Glutamatergic neuron (in vitro differentiated cells): ENCODE measurements around the gene CEACAM3. TPM values are rescaled to one million over a fixed set of nuclear protein-coding genes. Genes with fewer than 3 reads are reported as not detected.

ENCODE experiments used
- DNase-seq: peaks from one replicate; pipeline ENCODE4 v3.0.0; 2022
- H3K27ac Mint-ChIP-seq: one replicate; pipeline ENCODE4 v1.8.0; 2020; ENCODE audit warnings: mild to moderate bottlenecking, mixed read lengths, inconsistent platforms; ENCODE audit not compliant: unreplicated experiment
- H3K27me3 Mint-ChIP-seq: one replicate; pipeline ENCODE4 v1.8.0; 2020; ENCODE audit warnings: mild to moderate bottlenecking, moderate library complexity, mixed read lengths, inconsistent platforms; ENCODE audit not compliant: unreplicated experiment
- H3K36me3 Mint-ChIP-seq: one replicate; pipeline ENCODE4 v1.8.0; 2020; ENCODE audit warnings: mild to moderate bottlenecking, mixed read lengths, inconsistent platforms; ENCODE audit not compliant: unreplicated experiment
- H3K4me1 Mint-ChIP-seq: one replicate; pipeline ENCODE4 v1.8.0; 2020; ENCODE audit warnings: mild to moderate bottlenecking, low read depth, mixed read lengths, inconsistent platforms; ENCODE audit not compliant: unreplicated experiment
- H3K4me3 Mint-ChIP-seq: one replicate; pipeline ENCODE4 v1.8.0; 2020; ENCODE audit warnings: mild to moderate bottlenecking, mixed read lengths, inconsistent platforms; ENCODE audit not compliant: unreplicated experiment
- H3K9me3 Mint-ChIP-seq: one replicate; pipeline ENCODE4 v1.8.0; 2020; ENCODE audit warnings: mild to moderate bottlenecking, moderate library complexity, mixed read lengths, inconsistent platforms; ENCODE audit not compliant: unreplicated experiment
- total RNA-seq: library from RNA; stranded (reverse); fragmentation: NEBNext Ultra II Directional; extraction: Animal tissue kit (Norgen Biotek cat#: 25700); gene quantifications from one replicate; pipeline ENCODE4 v1.2.1, GENCODE V29; 2021; ENCODE audit not compliant: unreplicated experiment
- TF ChIP-seq, protein P1 (sequence below): fragments of 200-600 bp; sonication (generic); IDR thresholded peaks from one replicate; pipeline ENCODE4 v1.5.0; 2021; ENCODE audit not compliant: partially characterized antibody, unreplicated experiment

CEACAM3 gene
- total RNA-seq, 1 donor from 2014 or later = not detected

DNA sequence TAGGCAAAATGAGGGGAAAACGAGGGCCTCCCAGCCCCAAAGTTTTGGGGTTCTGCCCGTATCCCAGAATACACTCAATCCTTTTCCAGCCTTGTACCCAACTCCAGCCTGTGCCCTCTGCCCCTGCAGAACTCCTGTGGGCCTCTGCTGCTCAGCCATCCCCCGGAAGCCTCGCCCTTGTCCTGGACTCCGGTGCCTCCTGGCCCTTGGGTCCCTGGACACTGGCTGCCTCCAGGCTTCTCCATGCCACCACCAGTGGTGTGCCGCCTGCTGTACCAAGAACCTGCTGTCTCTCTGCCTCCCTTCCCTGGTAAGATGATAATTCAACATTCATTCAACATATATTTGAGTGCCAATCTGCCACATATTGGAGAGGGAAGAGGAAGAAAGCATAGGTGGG, 52.3 kb downstream of the CEACAM3 start:
- no peak overlapping the region for H3K27ac Mint-ChIP-seq
- peaks cover 8% of the 10 kb centered on the region for H3K36me3 Mint-ChIP-seq
- H3K9me3 Mint-ChIP-seq = peaks cover 3% of the 10 kb centered on the region
- H3K4me1 Mint-ChIP-seq = peaks cover 12% of the 10 kb centered on the region
- TF ChIP-seq, protein P1, sequence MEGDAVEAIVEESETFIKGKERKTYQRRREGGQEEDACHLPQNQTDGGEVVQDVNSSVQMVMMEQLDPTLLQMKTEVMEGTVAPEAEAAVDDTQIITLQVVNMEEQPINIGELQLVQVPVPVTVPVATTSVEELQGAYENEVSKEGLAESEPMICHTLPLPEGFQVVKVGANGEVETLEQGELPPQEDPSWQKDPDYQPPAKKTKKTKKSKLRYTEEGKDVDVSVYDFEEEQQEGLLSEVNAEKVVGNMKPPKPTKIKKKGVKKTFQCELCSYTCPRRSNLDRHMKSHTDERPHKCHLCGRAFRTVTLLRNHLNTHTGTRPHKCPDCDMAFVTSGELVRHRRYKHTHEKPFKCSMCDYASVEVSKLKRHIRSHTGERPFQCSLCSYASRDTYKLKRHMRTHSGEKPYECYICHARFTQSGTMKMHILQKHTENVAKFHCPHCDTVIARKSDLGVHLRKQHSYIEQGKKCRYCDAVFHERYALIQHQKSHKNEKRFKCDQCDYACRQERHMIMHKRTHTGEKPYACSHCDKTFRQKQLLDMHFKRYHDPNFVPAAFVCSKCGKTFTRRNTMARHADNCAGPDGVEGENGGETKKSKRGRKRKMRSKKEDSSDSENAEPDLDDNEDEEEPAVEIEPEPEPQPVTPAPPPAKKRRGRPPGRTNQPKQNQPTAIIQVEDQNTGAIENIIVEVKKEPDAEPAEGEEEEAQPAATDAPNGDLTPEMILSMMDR = no peak
- H3K27me3 Mint-ChIP-seq = peaks cover 6% of the 10 kb centered on the region
- no peak overlapping the region for H3K4me3 Mint-ChIP-seq
- DNase-seq = no peak

DNA sequence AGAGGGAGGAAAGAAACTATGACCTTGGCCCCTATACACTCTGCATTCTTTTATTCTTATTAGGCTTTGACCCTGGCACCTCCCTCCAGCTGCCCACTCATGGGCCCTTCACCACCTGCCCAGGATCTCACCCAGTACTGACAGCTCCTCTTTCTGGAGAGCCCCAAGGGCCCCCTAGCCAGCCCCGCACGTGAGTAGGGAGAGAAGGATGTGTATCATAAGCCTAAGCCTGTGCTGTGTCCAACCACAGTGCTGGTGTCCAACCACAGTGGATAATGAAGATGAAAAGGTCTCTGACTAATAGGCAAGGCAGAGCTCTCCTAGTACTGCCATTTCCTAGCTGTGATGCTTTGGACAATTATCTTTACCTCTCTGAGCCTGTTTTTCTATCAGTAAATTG, 52.7 kb downstream of the CEACAM3 start:
- no peak overlapping the region for H3K4me3 Mint-ChIP-seq
- H3K4me1 Mint-ChIP-seq = peaks cover 12% of the 10 kb centered on the region
- H3K36me3 Mint-ChIP-seq = peaks cover 4% of the 10 kb centered on the region
- TF ChIP-seq, protein P1 = no peak
- H3K27me3 Mint-ChIP-seq = peaks cover 4% of the 10 kb centered on the region
- DNase-seq = no peak
- H3K27ac Mint-ChIP-seq = no peak overlapping the region
- peaks cover 1% of the 10 kb centered on the region for H3K9me3 Mint-ChIP-seq

DNA sequence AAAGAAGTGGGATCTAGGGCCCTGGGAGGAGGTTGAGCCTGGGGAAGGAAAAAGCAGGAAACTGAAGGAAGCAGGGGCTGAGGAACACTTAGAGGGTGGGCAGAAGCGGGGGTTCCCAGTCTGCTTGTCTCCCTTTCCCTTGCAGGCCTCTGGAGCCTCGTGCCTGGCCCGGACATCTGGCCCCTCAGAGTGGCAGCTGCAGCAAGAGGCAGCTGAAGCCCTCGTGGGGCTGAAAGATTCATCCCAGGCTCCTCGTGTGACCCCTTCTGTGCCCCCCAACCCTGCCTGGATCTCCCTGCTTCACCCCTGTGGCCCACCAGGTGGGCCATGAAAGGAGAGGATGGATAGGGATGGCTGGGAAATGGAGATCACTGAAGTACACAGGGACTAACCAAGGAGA, 54.0 kb downstream of the CEACAM3 start:
- TF ChIP-seq, protein P1 = no peak
- Mint-ChIP-seq H3K27me3 (peaks cover 11% of the 10 kb centered on the region), H3K9me3 (no peaks in the 10 kb centered on the region), H3K36me3 (no peaks in the 10 kb centered on the region), H3K4me3 (no peak overlapping the region), H3K4me1 (peaks cover 12% of the 10 kb centered on the region), H3K27ac (no peak overlapping the region)
- no peak for DNase-seq

DNA sequence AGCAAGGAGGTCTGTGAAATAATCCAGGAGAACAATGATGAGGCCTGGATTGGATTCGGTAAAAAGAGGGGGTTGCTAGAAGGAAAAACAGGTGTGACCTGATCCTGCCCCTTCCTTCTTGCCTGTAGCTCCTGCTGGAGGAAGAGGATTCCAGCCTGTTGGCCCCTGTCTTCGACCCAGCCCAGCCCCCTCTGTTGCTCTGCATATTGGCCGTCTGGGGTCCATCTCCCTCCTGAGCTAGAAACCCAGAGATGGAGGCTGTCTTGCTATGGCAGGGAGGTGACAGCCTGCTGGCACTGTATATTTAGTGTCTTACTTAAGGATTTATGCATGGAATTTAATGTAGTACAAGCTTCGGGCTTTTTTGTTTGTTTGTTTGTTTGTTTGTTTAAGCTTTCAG, 55.1 kb downstream of the CEACAM3 start:
- Mint-ChIP-seq H3K27ac (no peak overlapping the region), H3K4me1 (peaks cover 12% of the 10 kb centered on the region), H3K9me3 (no peaks in the 10 kb centered on the region), H3K36me3 (no peaks in the 10 kb centered on the region), H3K27me3 (peaks cover 7% of the 10 kb centered on the region), H3K4me3 (no peak overlapping the region)
- TF ChIP-seq, protein P1 = no peak
- no peak for DNase-seq

DNA sequence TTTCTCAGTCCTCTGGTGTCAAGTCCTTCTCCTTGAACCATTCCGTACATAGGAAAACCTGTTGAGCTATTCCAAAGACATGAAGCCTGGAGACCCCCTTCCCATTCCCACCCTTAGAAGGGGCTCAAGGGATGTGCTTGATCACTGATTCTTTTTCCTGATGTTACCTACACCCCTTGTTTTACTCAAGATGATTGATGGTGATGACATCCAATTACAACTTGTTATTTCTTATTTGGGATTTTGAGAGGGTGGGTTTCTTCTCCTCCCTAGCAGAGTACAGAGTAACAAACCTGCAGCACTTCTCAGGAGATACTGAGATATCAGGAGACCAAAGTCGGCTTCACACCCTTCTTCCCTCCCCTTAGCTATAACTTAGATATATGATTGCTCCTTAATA, 57.0 kb downstream of the CEACAM3 start:
- Mint-ChIP-seq H3K9me3 (no peaks in the 10 kb centered on the region), H3K36me3 (no peaks in the 10 kb centered on the region), H3K27ac (no peak overlapping the region), H3K4me3 (no peak overlapping the region), H3K27me3 (peaks cover 7% of the 10 kb centered on the region), H3K4me1 (peaks cover 12% of the 10 kb centered on the region)
- TF ChIP-seq, protein P1 = no peak
- DNase-seq = no peak
